WTC11 (cell line): ENCODE data around the gene PROSER3.

Experiments
- CTCF ChIP-seq: fragments of 200-600 bp; IDR thresholded peaks from 2 replicates; pipeline ENCODE4 v1.8.0; 2022; ENCODE audit warnings: antibody characterized with exemption
- GTF2I ChIP-seq: fragments of 250-450 bp; sonication (Bioruptor Pico); conservative IDR thresholded peaks from 2 replicates; pipeline ENCODE4 v1.4.0; 2021; ENCODE audit warnings: mild to moderate bottlenecking
- PRDM15 ChIP-seq: sonication (generic); formaldehyde crosslinking; IDR thresholded peaks from 2 replicates; pipeline ENCODE4 v1.8.0; 2022; ENCODE audit warnings: missing genetic modification reagents
- SP1 ChIP-seq: sonication (generic); formaldehyde crosslinking; conservative IDR thresholded peaks from 2 replicates; pipeline ENCODE4 v1.8.1; 2022; ENCODE audit warnings: missing genetic modification reagents
- ZNF232 ChIP-seq: sonication (generic); formaldehyde crosslinking; IDR thresholded peaks from 2 replicates; pipeline ENCODE4 v1.8.0; 2022; ENCODE audit warnings: mild to moderate bottlenecking, missing genetic modification reagents
- TF ChIP-seq, protein P1 (sequence below): sonication (generic); formaldehyde crosslinking; IDR thresholded peaks from 2 replicates; pipeline ENCODE4 v1.8.1; 2022; ENCODE audit warnings: mild to moderate bottlenecking, moderate library complexity, missing genetic modification reagents

GRCh38 chr19:35757231-35757748 lies 686 bp upstream of the PROSER3 start:
- TF ChIP-seq, protein P1, sequence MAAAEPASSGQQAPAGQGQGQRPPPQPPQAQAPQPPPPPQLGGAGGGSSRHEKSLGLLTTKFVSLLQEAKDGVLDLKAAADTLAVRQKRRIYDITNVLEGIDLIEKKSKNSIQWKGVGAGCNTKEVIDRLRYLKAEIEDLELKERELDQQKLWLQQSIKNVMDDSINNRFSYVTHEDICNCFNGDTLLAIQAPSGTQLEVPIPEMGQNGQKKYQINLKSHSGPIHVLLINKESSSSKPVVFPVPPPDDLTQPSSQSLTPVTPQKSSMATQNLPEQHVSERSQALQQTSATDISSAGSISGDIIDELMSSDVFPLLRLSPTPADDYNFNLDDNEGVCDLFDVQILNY (CRISPR knock-in tag) = no peak
- TF ChIP-seq PRDM15 (CRISPR knock-in tag) = no peak
- no peak for TF ChIP-seq SP1 (CRISPR knock-in tag)
- no peak for TF ChIP-seq CTCF
- no peak for TF ChIP-seq ZNF232 (CRISPR knock-in tag)
- no peak for TF ChIP-seq GTF2I (CRISPR knock-in tag)
